Right cardiac atrium (tissue), 5 donors: ENCODE measurements around the gene GCLC. TPM values are rescaled to one million over a fixed set of nuclear protein-coding genes. Genes with fewer than 3 reads are reported as not detected.

Experiments used
- ATAC-seq, 2 donors: fragments of 200-7000 bp; cut with Tn5 transposase; one replicate each; pipeline versions ENCODE4 v1.8.0 to v1.9.1; 2020; ENCODE audit warnings: moderate library complexity in 2 of 2, mild to moderate bottlenecking in 1 of 2
- DNase-seq, 3 donors: peaks; one replicate each; pipeline ENCODE4 v3.0.0-alpha.2; 2020
- H3K27ac ChIP-seq: one replicate; pipeline ENCODE4 v1.5.1; 2013; ENCODE audit warnings: mild to moderate bottlenecking, low read length, control low read depth, moderate library complexity
- H3K27me3 ChIP-seq: one replicate; pipeline ENCODE4 v1.6.1; 2013; ENCODE audit not compliant: control insufficient read depth, insufficient read depth
- H3K4me1 ChIP-seq: one replicate; pipeline ENCODE4 v1.6.1; 2013; ENCODE audit warnings: low read length; ENCODE audit not compliant: control insufficient read depth, insufficient read depth
- H3K4me3 ChIP-seq: one replicate; pipeline ENCODE4 v1.5.1; 2013; ENCODE audit warnings: low read length, control low read depth
- H3K9me3 ChIP-seq: one replicate; pipeline ENCODE4 v1.6.1; 2013; ENCODE audit warnings: low read length; ENCODE audit not compliant: control insufficient read depth
- WGBS: extraction: QIAGEN DNeasy Blood & Tissue Kit; methylation state at CpG from one replicate; pipeline ENCODE4 v1.1.7; 2013; 5-methylcytosine and 5-hydroxymethylcytosine counted together
- intact Hi-C, 4 donors: fragments of 100-400 bp; cut with DNase I; formaldehyde crosslinking; loops; one replicate each; pipeline versions ENCODE4 v1.11.0 to v1.14.0; 2022 to 2023
- long read RNA-seq, 4 donors: library from polyadenylated mRNA; unstranded; transcript quantifications; one replicate each; pipeline ENCODE4 v2.0.0, GENCODE V29; 2020 to 2021
- polyA plus RNA-seq: library from polyadenylated mRNA; stranded (reverse); fragments of 200-250 nt; gene quantifications from one replicate; pipeline ENCODE4 v1.2.3, GENCODE V29; 2013
- total RNA-seq, 4 donors: library from RNA; stranded (reverse); fragmentation: NEBNext Ultra II Directional; extraction: Animal tissue kit (Norgen Biotek cat#: 25700); gene quantifications; one replicate each; pipeline ENCODE4 v1.2.1, GENCODE V29; 2021
- donor health status: healthy with polysubstance abuse.
- donor health status: DM: no; HTN: yes; CAD: no.
- donor health status: DM: no; HTN: no; CAD: no.
- donor health status: DM: no; HTN: yes; CAD: no; lungs with severe emphysema.
- donor health status: DM: yes; HTN: yes; CAD: no.

GCLC gene
- total RNA-seq (10 to 100 TPM; 20.1 to 29.9 (median 23.8) TPM), polyA plus RNA-seq (9.8 TPM)
- long read RNA-seq, donor 1, transcript GCLC-215 (16 exons, 3,785 nt), result major isoform, 14 of 22 reads
- long read RNA-seq, donor 1, partial matches to known transcripts, result 6 of 22 reads
- long read RNA-seq, donor 1, other reads (novel, unspliced or antisense), result 1 of 22 reads
- long read RNA-seq, donor 2, transcript GCLC-215 (16 exons, 3,785 nt), result major isoform, 6 of 7 reads
- long read RNA-seq, donor 2, partial matches to known transcripts, result 0 of 7 reads
- long read RNA-seq, donor 2, other reads (novel, unspliced or antisense), result 1 of 7 reads
- long read RNA-seq, donor 3, partial matches to known transcripts, result 12 of 15 reads
- long read RNA-seq, donor 3, other reads (novel, unspliced or antisense), result 1 of 15 reads
- long read RNA-seq, donor 4, transcript GCLC-215 (16 exons, 3,785 nt), result major isoform, 5 of 6 reads
- long read RNA-seq, donor 4, partial matches to known transcripts, result 0 of 6 reads
- long read RNA-seq, donor 4, other reads (novel, unspliced or antisense), result 1 of 6 reads

DNA sequence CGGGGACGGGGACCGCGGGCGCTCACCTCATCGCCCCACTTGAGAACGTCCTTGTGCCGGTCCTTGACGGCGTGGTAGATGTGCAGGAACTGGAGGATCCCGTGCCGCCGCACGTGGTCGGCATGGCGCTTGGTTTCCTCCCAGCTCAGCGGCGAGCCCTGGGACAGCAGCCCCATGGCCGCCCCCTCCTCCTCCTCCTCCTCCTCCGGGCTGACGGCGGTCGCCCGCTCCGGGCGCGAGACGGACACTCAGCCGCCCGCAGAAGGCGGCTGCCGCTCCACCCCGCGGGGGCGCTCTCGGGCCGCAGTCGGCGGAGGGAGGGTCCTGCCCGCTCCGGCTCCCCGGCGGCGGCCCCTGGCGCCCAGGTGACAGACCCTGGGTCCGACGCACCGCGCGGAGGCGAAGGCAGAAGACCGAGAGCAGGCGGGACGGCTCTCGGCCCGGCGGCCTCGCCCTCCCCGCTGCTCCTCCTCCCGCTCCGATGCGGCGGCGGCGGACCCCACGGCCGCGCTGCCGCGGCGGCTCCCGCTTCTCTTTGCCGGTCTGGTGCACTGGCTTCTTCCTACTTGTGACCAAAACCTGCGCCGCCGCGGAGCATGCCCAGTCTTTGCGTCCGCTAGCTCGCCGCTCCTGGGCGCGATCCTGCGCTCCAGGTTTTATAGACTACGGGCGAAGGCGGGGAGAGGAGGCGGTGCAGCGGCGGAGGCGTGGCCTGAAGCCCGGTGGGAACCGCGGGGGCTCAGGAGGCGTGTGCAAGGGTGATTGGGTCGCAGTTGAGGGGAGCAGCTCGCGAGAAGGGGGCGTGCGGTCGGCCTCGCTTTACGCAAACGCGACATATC, at the start of gene GCLC:
GCLC (minus strand) TSS at position 632 of the 839 bp plus-strand sequence; CDS start at position 176, 456 bp downstream.
- ATAC-seq (peak; percentile 85), DNase-seq (peak; percentile 96 to 99 (median 98))
- no peaks in the 10 kb centered on the region for H3K27me3 ChIP-seq
- under 1% methylated on average over 105 of the region's 105 CpGs for WGBS
- H3K27ac ChIP-seq, result peak within 1 kb of the TSS; percentile 90
- peak within 1 kb of the TSS; percentile 69 for H3K4me3 ChIP-seq
- H3K9me3 ChIP-seq, result no peaks in the 10 kb centered on the region
- peaks cover 4% of the 10 kb centered on the region for H3K4me1 ChIP-seq
- intact Hi-C loops, result loop anchor here in 3 of 4 donors (5.0 to 10.0 kb wide), 2 partner anchors 100 to 103 kb away; no protein-coding TSS in a partner anchor

DNA sequence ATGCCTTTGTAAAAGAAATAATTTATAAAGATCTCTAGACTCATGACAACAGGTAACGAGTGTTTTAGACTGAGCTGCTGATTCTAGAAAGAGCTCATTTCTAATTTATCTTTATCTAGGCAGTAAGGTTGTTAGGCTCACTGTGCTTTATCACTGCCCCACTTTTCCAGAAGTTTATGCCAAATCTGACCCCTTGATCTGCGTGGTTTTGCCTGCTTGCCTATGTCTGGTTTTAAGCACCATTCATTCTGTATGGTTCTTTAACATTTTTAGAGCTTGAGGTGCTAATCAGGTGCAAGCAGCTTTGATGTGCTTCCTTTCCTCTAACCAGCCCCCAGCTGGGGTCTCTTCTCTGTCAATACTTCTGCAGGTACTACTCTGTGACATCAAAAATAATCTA, 49.7 kb upstream of the GCLC start:
- no peaks in the 10 kb centered on the region for H3K9me3 ChIP-seq
- 58% methylated on average over 2 of the region's 2 CpGs for WGBS
- DNase-seq (no peak), ATAC-seq (no peak)
- H3K4me3 ChIP-seq, result no peak overlapping the region
- intact Hi-C loops, result no loop called here
- H3K27ac ChIP-seq, result no peak overlapping the region
- no peaks in the 10 kb centered on the region for H3K27me3 ChIP-seq
- H3K4me1 ChIP-seq, result no peaks in the 10 kb centered on the region

DNA sequence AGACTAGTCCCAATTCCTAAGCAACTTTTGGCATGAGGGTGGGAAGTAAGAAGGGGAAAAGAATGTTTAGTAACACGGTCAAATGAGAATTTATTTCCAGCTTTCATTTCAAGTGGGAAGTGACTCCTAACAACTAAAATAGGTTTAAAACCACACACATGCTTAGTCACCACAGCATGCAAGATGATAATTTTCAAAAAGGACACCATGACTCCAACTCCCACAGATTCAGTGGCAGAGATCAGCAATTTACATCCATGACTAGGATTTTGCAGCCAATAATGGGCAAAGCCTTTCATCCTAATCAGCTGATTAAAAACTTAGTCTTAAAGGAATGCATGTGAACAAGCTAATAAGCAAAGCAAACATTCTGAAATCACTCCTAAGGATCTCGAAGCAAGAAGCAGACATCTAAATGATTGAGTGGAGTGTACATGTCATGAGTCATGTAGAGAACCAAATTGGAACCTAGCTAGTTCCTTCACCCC, 48.1 kb upstream of the GCLC start:
- intact Hi-C loops, result no loop called here
- H3K27me3 ChIP-seq, result no peaks in the 10 kb centered on the region
- H3K4me3 ChIP-seq, result no peak overlapping the region
- H3K4me1 ChIP-seq, result no peaks in the 10 kb centered on the region
- no peak for DNase-seq
- WGBS, result 46% methylated on average over 2 of the region's 2 CpGs
- H3K27ac ChIP-seq, result no peak overlapping the region
- no peak for ATAC-seq
- H3K9me3 ChIP-seq, result no peaks in the 10 kb centered on the region

DNA sequence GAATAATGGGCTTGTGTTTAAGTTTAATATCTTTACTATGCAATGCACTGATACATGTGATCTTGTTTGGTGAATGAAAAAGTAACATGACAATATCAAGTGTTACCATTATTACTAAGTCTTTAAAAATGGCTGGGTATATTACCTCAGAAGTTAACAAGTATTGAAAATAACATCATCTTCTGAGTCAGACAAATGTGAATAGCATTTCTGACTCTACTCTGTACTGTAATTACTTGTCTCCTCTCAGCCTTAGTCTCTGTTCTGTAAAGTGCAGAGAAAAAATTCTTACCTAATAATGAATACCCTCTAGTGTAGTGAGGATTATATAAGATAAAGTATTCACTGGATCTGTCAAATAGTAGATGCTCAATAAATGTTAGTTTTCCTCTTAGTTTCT, 47.0 kb upstream of the GCLC start:
- DNase-seq (no peak), ATAC-seq (no peak)
- intact Hi-C loops, result no loop called here
- H3K4me1 ChIP-seq, result no peaks in the 10 kb centered on the region
- no peaks in the 10 kb centered on the region for H3K9me3 ChIP-seq
- H3K27ac ChIP-seq, result no peak overlapping the region
- H3K4me3 ChIP-seq, result no peak overlapping the region
- no peaks in the 10 kb centered on the region for H3K27me3 ChIP-seq

DNA sequence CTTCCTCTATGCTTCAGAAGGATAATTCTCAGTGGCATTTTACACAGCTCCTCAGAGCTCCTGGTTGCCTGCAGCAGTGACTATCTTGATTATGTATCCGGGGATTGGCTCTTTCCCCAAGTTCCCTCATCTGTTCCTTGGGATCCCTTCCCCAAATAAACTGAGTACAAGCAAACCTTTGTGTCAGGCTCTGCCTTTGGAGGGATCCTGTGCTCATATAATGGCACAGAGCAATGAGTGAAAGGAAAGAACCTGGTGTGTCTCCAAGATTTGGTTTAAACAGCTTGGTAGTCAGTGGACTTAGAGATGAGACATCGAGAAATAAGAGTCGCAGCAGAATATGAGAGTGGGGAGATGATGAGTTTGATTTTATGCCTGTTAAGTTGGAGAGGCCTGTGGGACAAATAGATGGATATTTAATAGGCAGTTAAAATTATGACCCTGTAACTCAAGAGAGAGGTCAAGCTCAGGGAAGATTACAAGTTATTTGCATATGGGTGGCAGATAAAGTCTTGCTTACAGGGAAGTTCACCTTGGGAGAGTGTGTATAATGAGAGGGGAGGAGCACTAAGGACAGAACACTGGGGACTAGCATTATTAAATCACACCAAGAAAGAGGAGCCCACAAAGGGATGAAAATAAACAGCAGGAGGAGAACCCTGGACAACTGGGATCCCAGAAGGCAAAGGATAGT, 44.1 kb upstream of the GCLC start:
- Histone ChIP-seq H3K4me1 (no peaks in the 10 kb centered on the region), H3K27me3 (no peaks in the 10 kb centered on the region), H3K27ac (no peak overlapping the region), H3K9me3 (no peaks in the 10 kb centered on the region), H3K4me3 (no peak overlapping the region)
- WGBS, result 80% methylated on average over 3 of the region's 3 CpGs
- intact Hi-C loops, result no loop called here
- DNase-seq, result no peak
- no peak for ATAC-seq

DNA sequence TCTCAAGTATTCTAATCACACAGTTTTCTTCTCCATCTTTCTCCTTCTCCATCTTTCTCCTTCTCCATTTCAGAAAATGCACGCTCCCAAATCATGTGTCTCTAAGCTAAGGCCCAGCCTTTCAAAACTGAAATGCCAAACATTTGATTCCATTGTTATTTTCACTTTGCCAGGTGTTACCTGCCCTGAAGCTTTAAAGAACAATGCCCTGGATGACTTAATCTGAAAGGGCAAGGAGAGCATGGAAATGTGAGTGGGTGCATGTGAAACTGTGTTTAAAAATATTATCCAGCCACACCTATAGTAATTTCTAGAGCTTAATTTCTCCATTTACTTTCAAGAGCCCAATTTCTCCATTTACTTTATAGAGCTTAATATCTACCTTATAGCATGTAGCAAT, 42.4 kb upstream of the GCLC start:
- no peaks in the 10 kb centered on the region for H3K27me3 ChIP-seq
- H3K27ac ChIP-seq, result no peak overlapping the region
- WGBS, result 94% methylated on average over 1 of the region's 1 CpG
- DNase-seq (no peak), ATAC-seq (no peak)
- no peak overlapping the region for H3K4me3 ChIP-seq
- no peaks in the 10 kb centered on the region for H3K9me3 ChIP-seq
- no peaks in the 10 kb centered on the region for H3K4me1 ChIP-seq
- intact Hi-C loops, result no loop called here

DNA sequence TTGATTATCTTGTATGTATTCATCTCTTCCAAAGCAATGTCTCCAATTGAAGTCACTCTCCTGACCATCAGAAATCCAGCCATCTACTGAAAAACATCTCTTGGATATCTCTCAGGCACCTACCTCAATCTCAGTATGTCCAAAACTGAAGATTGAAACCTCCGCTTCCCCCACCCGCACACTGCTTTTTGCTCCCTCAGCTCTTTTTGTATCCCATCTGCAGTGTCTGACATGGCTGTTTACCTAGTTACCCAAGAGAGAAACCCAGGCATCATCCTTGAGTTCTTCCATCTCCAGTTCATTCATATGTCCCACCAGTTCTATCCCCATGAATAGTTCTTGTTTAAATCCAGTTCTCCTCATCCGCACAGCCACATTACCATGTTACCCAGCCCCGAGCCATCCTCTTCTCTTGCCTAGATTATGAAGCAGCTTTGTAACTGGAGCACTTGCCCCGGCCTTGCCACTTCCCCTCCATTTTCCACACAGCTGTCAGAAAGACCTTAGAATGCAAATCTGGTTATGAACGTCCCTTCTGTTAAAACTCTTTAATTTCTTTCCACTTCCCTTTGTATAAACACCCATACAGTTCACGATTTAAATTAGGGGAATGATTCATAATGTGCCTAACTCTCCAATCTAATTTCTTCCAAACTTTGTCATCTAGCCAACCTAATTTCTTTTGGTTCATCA, 40.5 kb upstream of the GCLC start:
- no peaks in the 10 kb centered on the region for H3K27me3 ChIP-seq
- DNase-seq (no peak), ATAC-seq (no peak)
- intact Hi-C loops, result no loop called here
- H3K9me3 ChIP-seq, result no peaks in the 10 kb centered on the region
- H3K4me1 ChIP-seq, result no peaks in the 10 kb centered on the region
- WGBS, result 81% methylated on average over 7 of the region's 7 CpGs
- no peak overlapping the region for H3K27ac ChIP-seq
- no peak overlapping the region for H3K4me3 ChIP-seq

DNA sequence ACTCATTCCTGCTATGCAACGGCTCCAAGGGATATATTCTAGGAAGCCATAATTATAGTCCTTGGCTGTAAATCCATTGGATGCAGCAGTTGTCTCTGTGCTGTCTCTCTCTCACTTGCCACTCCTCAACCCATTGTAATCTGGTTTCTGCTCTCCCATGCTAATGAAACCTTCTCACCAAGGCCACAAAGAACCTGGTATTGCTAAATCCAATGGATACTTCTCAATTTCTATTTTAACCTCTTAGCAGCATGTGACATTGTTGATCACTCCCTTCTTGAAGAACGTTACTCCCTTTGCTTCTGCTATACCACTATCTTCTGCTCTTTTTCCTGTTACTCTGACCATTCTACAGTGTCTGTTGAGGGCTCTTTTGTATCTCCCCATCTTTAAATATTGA, 39.8 kb upstream of the GCLC start:
- no peaks in the 10 kb centered on the region for H3K9me3 ChIP-seq
- DNase-seq (no peak), ATAC-seq (no peak)
- no peaks in the 10 kb centered on the region for H3K4me1 ChIP-seq
- no peaks in the 10 kb centered on the region for H3K27me3 ChIP-seq
- H3K4me3 ChIP-seq, result no peak overlapping the region
- intact Hi-C loops, result no loop called here
- H3K27ac ChIP-seq, result no peak overlapping the region
- WGBS, result 82% methylated on average over 2 of the region's 2 CpGs

DNA sequence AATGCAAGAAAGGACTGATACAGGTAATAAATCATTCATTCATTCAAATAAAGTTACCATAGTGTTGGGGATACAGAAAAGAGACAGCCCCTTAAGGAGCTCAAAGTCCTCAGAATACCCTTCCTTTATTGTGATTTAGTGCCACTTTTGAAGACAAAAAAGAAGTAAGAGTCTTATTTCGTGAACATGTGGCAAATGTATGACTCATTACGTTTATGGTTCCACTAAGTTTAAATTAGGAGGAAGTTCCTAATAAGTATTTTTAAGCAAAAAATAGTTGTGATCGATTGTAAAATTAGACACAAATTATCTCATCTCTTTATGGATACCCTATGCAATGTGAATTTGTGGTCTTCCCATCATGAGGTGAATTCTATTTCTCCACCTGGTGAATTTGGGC, 38.5 kb upstream of the GCLC start:
- no peak overlapping the region for H3K27ac ChIP-seq
- intact Hi-C loops, result no loop called here
- H3K9me3 ChIP-seq, result no peaks in the 10 kb centered on the region
- ATAC-seq, result no peak
- no peak for DNase-seq
- H3K27me3 ChIP-seq, result no peaks in the 10 kb centered on the region
- H3K4me3 ChIP-seq, result no peak overlapping the region
- 83% methylated on average over 3 of the region's 3 CpGs for WGBS
- no peaks in the 10 kb centered on the region for H3K4me1 ChIP-seq

DNA sequence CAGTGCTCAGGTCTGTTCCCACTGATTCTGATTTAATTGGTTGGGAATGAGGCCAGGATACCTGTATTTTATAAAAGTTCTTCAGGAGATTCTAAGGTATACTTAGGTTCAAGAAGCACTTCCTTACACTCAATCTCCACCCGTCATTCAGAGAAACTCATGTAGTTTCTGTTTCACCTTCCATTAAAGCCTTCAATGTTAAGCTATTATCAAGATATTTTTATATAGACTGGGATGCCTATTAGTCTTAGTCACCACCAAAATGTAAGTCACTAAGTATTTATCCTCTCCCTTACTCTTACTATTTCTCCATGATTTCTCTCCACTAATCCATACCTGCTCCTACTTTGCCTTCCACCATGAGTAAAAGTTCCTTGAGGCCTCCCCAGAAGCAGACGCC, 38.1 kb upstream of the GCLC start:
- Histone ChIP-seq H3K27ac (no peak overlapping the region), H3K4me1 (no peaks in the 10 kb centered on the region), H3K4me3 (no peak overlapping the region), H3K27me3 (no peaks in the 10 kb centered on the region), H3K9me3 (no peaks in the 10 kb centered on the region)
- WGBS, result 92% methylated on average over 2 of the region's 2 CpGs
- DNase-seq (no peak), ATAC-seq (no peak)
- intact Hi-C loops, result no loop called here
